GM18519 (cell line): ENCODE data around the gene ZNF79.
A peak's percentile ranks its signal among the peaks of the same experiment; 100 is the strongest.

Experiments used
- ATAC-seq: cut with Tn5 transposase; IDR thresholded peaks from one replicate; pipeline ENCODE4 v1.9.1; 2021; ENCODE audit warnings: mild to moderate bottlenecking, moderate library complexity; ENCODE audit not compliant: unreplicated experiment, low FRiP score

The ZNF79 gene

DNA sequence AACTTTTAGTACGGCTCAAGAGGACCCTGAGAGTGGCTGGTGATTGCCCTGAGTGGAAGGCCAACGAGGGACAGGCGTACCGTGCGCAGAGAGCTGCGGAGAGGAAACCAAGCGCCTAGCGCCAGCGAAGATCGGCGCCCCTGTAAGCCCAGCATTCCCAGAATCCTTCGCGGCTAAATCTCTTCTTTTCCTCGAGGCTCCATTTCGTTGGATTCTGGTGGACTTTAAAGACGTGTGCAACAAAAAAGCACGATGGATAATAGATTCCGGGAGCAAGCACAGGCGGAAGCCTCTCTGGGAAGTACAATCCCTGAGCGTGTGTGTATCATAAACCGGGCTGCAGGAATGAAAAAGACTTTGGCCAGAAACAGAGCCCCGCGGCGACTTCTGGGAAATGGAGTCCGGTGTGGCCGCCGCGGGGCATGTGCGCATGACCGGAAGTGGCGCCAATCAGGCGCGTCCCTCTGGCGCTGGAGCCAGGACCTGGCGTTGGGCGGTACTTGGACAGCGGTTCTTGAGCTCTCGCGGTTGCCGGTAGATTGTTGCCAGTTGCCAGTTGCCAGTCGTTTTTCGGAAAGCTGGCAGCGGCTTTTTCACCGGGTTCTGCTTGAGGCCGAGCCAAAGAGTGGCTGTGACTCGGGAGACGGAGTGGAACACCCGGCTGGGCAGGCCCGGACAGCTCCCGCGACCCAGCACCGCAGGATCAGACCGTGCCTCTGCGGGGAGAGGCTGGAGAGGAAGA, at the start of gene ZNF79:
TSS of gene ZNF79 (plus strand) at position 449 of the 742 bp plus-strand sequence. CDS start 406 bp downstream, outside the sequence.
- peak; percentile 60 for ATAC-seq

DNA sequence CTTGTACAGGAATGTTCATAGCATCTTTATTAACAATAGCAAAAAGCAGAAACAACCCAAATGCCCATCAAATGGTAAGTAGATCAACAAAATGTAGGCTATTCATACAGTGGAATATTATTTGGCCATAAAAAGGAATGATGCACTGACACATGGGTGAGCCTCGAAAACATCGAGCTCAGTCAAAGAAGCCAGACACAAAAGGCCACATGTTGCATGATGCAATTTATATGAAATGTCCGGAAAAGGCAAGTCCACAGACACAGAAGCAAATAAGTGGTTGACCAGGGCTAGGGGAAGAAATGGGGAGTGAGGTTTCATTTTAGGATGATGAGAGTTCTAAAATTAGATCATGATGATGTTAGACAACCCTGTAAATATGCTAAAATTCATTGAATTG, 43.7 kb upstream of the ZNF79 start:
- ATAC-seq = no peak

- no peak for ATAC-seq
Measured at GRCh38 chr9:127382541-127382940, 41.6 kb upstream of the ZNF79 start.

- no peak for ATAC-seq
Measured at GRCh38 chr9:127384016-127384730, 40.0 kb upstream of the ZNF79 start.

- ATAC-seq = no peak
Measured at GRCh38 chr9:127384901-127385300, 39.3 kb upstream of the ZNF79 start.

DNA sequence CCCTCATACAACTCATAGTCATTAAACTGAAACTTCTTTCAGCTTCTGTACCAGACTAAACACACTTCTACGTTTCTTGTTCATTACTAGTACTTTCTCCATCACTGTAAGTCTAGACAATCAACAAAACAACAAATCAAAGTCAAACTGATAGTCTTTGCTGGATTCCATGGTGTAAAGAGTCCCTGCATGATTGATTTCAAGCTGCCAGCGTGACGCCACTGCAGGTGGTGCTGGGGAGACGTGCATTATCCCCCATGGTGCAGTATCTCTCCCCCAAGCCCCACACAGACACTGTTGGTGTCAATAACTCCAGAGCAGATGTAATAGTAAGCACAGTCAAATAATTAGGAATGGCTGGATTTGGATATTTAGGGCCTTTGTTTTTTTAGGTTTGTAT, 37.9 kb upstream of the ZNF79 start:
- ATAC-seq = no peak

DNA sequence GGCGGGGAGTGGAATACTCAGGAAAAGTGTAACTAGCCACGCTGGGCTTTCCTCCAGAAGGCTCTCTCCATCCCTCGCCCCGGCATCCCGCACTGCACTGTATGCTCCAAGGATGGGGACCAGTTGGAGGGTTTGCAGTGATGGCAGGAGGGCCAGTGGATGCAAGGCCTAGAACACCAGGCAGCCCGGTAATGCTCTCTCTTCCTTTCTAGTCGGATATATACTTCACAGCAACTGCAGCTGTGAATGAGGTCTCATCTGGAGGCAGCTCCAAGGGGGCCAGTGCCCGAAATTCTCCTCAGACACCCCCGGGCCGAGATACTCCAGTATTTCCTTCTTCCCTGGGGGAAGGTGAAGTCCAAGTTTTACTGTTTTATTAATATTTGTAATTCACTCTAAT, 37.2 kb upstream of the ZNF79 start:
- no peak for ATAC-seq

- ATAC-seq = peak; percentile 59
Measured at GRCh38 chr9:127388037-127388855, 35.9 kb upstream of the ZNF79 start.

DNA sequence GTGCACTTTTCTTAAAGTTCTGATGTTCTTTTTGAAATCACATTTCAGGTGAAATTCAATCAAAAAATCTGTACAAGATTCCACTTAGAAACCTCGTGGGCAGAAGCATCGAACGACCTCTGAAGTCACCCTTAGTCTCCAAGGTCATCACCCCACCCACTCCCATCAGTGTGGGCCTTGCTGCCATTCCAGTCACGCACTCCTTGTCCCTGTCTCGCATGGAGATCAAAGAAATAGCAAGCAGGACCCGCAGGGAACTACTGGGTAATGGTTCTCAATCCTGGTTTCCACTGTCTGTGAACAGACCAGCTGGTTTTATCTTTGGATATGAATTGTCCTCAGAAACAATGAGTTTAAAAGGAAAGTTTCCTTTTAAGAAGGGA, 35.3 kb upstream of the ZNF79 start:
- ATAC-seq = no peak

DNA sequence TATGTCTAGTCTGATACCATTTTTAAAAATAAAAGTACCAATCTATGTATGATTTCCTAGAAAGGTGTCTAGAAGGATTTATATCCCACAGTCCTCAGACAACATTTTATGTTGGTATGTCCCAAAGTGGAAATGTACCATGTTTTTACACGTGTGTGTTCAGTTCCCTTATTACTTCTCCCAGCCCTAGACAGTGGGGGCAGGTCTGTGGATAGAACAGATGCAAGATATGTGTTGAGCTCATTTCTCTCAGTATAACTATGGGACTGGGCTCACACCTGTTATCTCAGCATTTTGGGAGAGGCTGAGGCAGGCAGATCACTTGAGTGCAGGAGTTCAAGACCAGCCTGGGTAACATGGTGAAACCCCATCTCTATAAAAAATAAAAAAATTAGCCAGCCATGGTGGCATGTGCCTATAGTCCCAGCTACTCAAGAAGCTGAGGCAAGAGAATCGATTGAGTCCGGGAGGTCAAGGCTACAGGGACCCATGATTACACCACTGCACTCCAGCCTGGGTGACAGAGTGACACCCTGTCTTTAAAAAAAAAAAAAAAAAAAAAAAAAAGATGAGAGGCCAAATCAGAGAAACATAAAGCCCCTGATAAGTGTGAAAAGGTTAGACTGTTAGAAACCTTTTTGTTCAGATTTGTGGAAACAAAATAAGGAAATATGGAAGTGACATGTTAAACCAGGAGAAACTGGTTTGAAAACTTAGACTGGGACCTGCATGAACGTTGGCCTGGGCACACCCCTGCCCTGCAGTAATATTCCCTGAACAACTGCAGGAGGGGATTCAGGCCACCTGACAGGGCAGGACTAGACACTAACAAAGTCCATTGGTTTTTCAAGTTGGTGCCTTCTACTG, 34.6 kb upstream of the ZNF79 start:
- ATAC-seq = no peak

- ATAC-seq = no peak
Measured at GRCh38 chr9:127390248-127390545, 34.0 kb upstream of the ZNF79 start.

DNA sequence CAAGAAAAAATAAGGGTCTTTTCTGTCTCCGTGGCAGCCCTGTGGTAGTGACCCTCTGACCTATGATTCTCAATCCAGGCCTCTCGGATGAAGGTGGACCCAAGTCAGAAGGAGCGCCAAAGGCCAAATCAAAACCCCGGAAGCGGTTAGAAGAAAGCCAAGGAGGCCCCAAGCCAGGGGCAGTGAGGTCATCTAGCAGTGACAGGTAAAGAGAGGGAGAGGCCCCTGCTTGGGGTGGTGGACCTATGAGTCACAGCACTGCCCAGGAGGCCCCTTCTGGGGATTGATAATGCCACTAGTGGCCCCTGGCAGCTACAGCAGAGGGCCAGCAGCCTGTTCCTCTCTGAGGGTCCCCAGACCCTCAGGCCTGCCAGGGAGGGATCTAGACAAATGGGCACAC, 33.6 kb upstream of the ZNF79 start:
- ATAC-seq = no peak

GRCh38 chr9:127392166-127392565, 32.0 kb upstream of the ZNF79 start:
- no peak for ATAC-seq

DNA sequence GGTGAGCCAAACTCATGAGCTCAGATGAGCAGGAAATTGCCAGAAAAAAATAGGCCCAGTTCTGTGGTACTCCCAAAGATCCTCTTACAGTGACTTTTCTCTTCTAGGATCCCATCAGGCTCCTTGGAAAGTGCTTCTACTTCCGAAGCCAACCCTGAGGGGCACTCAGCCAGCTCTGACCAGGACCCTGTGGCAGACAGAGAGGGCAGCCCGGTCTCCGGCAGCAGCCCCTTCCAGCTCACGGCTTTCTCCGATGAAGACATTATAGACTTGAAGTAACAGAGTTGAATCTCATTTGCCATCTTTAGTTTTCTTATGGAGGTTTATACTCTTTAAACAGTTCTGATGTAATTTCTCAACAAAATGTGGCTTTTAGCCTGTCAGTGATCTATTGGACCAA, 31.2 kb upstream of the ZNF79 start:
- ATAC-seq = no peak

DNA sequence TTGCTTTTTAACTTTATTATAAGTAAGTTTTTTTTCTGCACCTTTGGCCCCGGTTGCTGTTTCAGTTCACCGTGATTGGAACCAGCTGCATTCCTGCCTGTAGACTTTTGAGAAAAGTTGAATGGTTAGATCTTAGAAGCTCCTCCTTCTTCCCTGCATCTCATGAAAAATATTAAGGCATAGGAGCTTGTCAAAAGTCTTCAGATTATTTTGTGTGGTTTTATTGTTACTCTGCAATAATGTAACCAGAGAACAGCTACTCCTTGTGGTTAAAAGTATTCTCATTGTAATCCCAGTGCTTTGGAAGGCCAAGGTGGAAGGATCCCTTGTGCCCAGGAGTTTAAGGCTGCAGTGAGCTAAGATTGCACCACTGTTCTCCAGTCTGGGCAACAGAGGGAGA, 30.5 kb upstream of the ZNF79 start:
- ATAC-seq = no peak

GRCh38 chr9:127395497-127396252, 28.5 kb upstream of the ZNF79 start:
- no peak for ATAC-seq

- no peak for ATAC-seq
Measured at GRCh38 chr9:127396253-127396807, 27.9 kb upstream of the ZNF79 start.

DNA sequence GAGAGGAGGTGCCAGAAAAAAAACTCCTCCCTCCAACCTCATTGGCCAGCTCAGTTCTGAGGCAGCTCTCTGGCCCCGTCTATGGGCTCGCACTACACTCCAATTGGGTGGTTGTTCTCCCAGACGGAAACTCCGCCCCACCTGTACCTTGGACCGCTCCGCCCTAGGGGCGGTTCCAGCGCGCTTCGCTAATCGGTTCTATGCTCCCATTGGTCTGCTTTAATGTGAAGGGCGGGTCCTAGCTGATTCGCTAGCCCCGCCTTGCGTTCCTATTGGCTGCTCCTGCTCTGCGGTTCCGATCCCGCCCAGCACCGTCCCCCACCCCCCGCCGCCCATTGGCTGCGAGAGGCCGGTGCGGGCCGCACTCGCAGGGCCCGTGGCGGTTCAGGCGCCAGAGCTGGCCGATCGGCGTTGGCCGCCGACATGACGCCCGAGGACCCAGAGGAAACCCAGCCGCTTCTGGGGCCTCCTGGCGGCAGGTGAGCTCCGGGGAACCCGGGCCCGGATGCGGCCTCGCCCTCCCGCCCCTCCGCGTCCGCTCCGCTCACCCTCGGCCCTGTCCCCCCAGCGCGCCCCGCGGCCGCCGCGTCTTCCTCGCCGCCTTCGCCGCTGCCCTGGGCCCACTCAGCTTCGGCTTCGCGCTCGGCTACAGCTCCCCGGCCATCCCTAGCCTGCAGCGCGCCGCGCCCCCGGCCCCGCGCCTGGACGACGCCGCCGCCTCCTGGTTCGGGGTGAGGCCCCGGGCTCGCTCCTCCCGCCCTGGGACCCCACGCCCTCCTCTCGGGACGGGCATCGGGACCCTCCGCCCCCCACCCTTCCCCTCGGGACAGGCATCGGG, 27.2 kb upstream of the ZNF79 start, which contains the start of gene SLC2A8:
TSS of gene SLC2A8 (plus strand) at position 362 of the 838 bp plus-strand sequence. CDS start at position 424, 62 bp downstream.
- peak; percentile 94 for ATAC-seq
